ENCODE data around the gene RILPL1. TPM values are rescaled to one million over a fixed set of nuclear protein-coding genes. Genes with fewer than 3 reads are reported as not detected.

RILPL1 gene
- total and polyA plus RNA-seq, 9 of the 15 experiments (the other 6 are each of a cell fraction or from before 2014, with no cell fraction given), result 0.25 to 10.6 (median 8.6) TPM

- no peak for TF ChIP-seq ZNF518B (CRISPR knock-in tag; IDR thresholded peaks at IDR 0.05)
- TF ChIP-seq, protein P1, sequence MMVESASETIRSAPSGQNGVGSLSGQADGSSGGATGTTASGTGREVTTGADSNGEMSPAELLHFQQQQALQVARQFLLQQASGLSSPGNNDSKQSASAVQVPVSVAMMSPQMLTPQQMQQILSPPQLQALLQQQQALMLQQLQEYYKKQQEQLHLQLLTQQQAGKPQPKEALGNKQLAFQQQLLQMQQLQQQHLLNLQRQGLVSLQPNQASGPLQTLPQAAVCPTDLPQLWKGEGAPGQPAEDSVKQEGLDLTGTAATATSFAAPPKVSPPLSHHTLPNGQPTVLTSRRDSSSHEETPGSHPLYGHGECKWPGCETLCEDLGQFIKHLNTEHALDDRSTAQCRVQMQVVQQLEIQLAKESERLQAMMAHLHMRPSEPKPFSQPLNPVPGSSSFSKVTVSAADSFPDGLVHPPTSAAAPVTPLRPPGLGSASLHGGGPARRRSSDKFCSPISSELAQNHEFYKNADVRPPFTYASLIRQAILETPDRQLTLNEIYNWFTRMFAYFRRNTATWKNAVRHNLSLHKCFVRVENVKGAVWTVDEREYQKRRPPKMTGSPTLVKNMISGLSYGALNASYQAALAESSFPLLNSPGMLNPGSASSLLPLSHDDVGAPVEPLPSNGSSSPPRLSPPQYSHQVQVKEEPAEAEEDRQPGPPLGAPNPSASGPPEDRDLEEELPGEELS (CRISPR knock-in tag; IDR thresholded peaks at IDR 0.05; ENCODE audit: borderline replicate concordance), result no peak
Observed at GRCh38 chr12:123523518-123523917, 10.0 kb downstream of the RILPL1 start (continued).

- WGBS (ENCODE audit: insufficient coverage, low coverage, missing lambda C conversion rate), result 85% methylated on average over 7 of the region's 7 CpGs
- Histone ChIP-seq H3K36me3 (ENCODE audit: control insufficient read depth, insufficient read depth, low read length) (peaks cover 67% of the 10 kb centered on the region; the same call in 2 of the 3 replicates), H2AFZ (ENCODE audit: low read depth, low read length) (no peak overlapping the region), H3K9me1 (ENCODE audit: control insufficient read depth, insufficient read depth, low read length) (no peaks in the 10 kb centered on the region), H3K27me3 (ENCODE audit: control insufficient read depth in 2 of 2, insufficient read depth in 2 of 2, low read length in 2 of 2) (no peaks in the 10 kb centered on the region; a peak in 1 of 5 replicates), H3K4me3 (no peak overlapping the region), H4K20me1 (replicated peaks; ENCODE audit: control insufficient read depth, insufficient read depth, low read length) (no peaks in the 10 kb centered on the region; the same call in 1 of the 2 replicates), H3K4me2 (ENCODE audit: insufficient read depth, low read length) (no peak overlapping the region), H3K9me3 (replicated peaks; ENCODE audit: control insufficient read depth, insufficient read depth, low read depth, low read length) (no peaks in the 10 kb centered on the region), H3K9ac (ENCODE audit: insufficient read depth in 1 of 2, low read depth in 2 of 2, low read length in 2 of 2) (no peak overlapping the region; a peak in 1 of 4 replicates), H3K4me1 (replicated peaks in 1 of 2; ENCODE audit: control insufficient read depth in 2 of 2, insufficient read depth in 2 of 2, low read length in 2 of 2) (no peaks in the 10 kb centered on the region), H3K79me2 (ENCODE audit: control insufficient read depth, insufficient read depth, low read length) (no peaks in the 10 kb centered on the region; the same call in 2 of the 3 replicates), H3K27ac (ENCODE audit: extremely low read depth, low read depth, low read length) (no peak overlapping the region)
- POLR2A ChIA-PET, result interaction anchor here (0.7 to 1.5 kb wide), 3 partner anchors 14 to 190 kb away, joined by 3 to 5 read pairs (median 3); partner anchors contain the start of gene ATP6V0A2
- no peak for FAIRE-seq
- in situ Hi-C loops (cut with MboI) (no loop called here), intact Hi-C loops (cut with micrococcal nuclease) (no loop called here)
- TF ChIP-seq C11orf30 (IDR thresholded peaks at IDR 0.05; ENCODE audit: low read depth) (no peak), ZNF77 (CRISPR knock-in tag; IDR thresholded peaks at IDR 0.05) (no peak), MAZ (CRISPR knock-in tag; conservative IDR thresholded peaks at IDR 0.05 in 1 of 2, IDR thresholded peaks at IDR 0.05 in 1 of 2) (no peak)
- peak in 1 of 4 experiments; percentile 6 for DNase-seq (ENCODE audit: extremely low read depth in 1 of 4, low spot score in 3 of 4)
- BruUV-seq (replicated peaks), result no TSS peak
- no peak for ATAC-seq
- CTCF ChIA-PET (ENCODE audit: low intra/inter-chr PET ratio), result no interaction called here
Observed at GRCh38 chr12:123522164-123522563, 11.4 kb downstream of the RILPL1 start.

Data from K562 (cell line).